HG03196 (cell line): Measurements from ENCODE around the gene ERI3.

Experiments used
- ATAC-seq: cut with Tn5 transposase; IDR thresholded peaks from one replicate; pipeline ENCODE4 v1.9.1; 2021; ENCODE audit not compliant: unreplicated experiment

Gene ERI3, protein sequence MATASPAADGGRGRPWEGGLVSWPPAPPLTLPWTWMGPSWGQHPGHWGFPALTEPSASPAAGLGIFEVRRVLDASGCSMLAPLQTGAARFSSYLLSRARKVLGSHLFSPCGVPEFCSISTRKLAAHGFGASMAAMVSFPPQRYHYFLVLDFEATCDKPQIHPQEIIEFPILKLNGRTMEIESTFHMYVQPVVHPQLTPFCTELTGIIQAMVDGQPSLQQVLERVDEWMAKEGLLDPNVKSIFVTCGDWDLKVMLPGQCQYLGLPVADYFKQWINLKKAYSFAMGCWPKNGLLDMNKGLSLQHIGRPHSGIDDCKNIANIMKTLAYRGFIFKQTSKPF

DNA sequence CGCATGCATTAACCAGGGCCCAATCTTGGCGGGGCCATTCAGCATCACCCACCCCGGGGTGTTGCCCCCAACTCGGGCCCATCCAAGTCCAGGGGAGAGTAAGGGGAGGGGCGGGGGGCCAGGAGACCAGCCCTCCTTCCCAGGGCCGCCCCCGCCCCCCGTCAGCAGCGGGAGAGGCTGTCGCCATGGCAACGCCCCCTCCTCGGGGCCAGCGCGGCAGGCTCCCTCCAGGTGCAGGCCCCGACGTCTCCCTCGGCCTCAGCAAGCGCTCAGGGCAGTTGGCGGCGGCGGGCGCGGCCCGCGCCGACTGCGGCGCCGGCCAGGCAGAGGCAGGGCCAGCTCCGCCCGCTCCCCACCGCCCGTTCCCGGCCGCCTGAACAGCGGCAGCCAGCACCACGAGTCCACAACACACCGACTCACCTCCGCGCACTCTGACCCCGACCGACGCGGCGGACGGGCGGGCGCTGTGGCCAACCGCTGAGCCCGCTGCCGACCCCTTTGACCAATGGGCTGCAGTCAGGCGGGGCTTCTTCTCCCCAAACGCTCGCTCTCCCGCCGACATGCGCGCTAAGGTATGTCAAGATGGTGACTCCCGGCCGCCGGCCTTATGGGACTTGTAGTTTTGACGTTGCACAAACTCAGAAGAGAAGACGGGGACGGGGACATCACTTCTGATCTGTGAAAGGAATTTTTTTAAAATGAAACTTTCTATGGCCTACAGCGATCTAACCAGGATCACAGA, at the start of gene ERI3:
Gene ERI3 (minus strand): TSS at position 418 of the 742 bp plus-strand sequence. CDS start 231 bp downstream, at position 187.
- ATAC-seq = peak; percentile 98

GRCh38 chr1:44401256-44402228, 46.5 kb upstream of the ERI3 start:
- no peak for ATAC-seq

GRCh38 chr1:44390277-44390676, 35.2 kb upstream of the ERI3 start:
- no peak for ATAC-seq

GRCh38 chr1:44389437-44389836, 34.4 kb upstream of the ERI3 start:
- ATAC-seq = no peak

GRCh38 chr1:44388551-44388950, 33.5 kb upstream of the ERI3 start:
- ATAC-seq = no peak

DNA sequence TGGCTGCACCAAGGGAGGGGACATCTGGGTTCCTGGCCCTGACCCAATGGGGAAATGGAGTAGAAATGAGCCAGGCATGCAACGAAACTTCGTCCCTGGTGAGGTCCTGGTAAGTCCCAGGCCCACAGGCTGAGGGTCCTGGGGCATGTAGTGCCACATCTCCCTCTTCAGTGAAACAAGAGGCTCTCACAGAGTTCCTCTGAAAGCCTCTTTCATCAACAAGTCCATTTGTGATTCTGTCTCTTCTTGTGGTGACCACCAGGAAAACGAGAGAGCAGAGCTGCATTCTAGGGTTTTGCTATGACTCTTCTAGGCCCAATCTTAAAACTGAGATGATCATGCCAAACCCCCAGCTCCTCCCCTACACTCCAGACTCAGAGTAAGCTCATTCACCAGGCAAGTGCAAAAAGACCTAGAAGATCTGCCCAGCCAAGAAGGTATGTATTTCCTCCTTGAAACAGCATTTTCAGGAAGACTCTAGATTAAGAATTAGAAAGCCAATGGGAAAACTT, 25.7 kb upstream of the ERI3 start:
- no peak for ATAC-seq

DNA sequence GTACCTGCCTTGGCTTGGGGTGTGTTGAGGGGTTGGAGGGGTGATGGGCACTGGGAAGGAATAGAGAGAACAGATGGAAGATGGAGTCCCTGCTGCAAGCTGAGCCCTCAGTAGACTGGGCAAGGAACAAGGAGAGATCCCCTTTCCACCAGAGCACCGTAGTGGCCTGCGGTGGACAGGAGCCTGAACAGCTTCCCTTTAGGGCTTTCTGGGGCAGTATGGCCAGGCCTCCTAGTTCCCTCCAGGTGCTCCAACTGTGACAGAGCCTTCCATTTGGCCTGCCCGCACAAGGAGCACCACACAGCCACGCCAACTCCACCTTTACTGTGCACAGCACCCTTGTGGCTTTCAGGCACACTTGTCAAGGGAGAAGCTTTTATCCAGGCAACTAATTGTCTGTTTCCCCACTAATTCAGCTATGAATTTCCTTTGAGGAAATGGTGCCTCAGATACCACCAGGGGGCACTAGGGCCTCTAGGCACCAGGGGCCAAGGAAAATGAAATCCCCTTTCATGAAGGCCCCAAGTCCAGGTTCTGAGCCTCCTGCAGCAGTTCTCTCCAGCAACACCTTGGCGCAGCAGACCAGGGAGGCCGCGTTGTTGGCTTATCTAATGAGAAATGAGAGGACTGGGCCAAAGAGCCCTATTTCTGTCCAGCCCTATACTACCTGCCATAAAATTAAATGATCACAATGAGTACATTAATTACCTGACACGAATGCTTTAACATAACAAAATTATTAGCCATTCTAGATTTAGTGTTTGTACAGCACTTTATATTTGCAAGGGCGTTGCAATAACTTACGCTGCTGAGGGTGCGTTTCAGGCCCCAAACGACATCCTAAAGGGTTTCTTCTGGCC, 23.1 kb upstream of the ERI3 start:
- ATAC-seq = no peak

DNA sequence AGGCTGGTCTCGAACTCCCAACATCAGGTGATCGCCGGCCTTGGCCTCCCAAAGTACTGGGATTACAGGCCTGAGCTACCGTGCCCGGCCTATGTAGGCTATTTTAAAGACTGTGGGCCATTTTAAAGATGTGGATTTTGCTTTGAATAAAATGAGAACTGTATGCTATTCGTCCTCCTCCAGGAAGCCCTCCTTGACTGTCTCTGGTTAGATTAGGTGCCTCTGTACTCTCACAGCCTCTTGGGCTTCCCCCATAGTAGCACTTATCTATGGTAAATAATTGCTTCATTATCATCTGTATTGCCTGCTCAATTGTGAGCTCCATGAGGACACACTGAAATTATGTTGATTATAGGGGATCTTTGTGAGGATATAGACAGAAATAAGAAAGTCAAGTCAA, 20.5 kb upstream of the ERI3 start:
- no peak for ATAC-seq

- ATAC-seq = no peak
Measured at GRCh38 chr1:44371206-44371605, 16.1 kb upstream of the ERI3 start.

GRCh38 chr1:44368471-44369151, 13.6 kb upstream of the ERI3 start:
- no peak for ATAC-seq

DNA sequence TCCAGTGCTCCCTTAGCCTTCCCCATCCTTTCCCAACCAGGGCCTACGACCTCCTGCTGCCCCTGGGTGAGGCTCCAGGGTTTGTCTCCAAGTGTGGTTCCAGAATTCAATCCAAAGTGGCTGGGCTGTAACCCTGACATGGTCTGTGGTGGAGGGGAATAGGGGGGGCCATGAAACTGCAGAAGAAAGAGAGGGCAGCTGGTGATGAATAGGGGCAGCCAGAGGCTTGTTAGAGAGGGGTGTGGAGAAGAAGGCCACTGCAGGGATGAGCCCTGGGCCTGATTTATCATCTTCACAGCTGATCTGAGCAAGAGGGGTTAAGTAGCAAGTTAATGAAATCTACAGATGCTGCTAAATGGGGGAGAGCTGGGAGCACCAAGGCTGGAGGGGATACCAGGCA, 12.9 kb upstream of the ERI3 start:
- ATAC-seq = no peak

DNA sequence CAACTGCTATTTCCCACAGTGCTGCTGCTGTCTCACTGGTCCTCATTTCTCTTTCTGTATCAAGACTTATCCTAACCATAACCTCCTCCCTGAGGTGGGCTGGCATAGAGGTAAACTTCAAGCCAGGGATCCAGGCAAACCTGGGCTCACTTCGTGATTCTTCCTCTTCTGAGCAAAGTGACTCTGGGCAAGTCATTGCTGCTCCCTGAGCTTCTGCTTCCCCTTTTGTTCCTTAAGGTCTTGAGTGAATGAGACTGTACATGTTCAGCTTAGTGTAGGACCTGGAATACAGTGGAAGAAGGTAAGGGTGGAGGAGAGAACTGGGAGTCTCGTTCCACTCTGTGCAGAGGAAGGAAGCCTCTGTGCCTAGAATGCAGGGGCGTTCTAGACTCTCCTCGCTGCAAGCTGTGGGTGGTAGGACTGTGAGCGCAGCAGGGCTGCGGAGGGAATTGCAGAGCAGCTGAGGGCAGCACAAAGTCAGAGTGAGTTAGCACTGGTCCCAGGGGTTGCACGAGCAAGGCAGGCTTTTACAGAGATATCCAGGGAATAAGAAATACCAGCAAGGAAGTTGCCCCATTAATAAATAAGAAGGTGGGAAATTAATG, 11.4 kb upstream of the ERI3 start:
- no peak for ATAC-seq

GRCh38 chr1:44361478-44361877, 6.4 kb upstream of the ERI3 start:
- ATAC-seq = no peak

- ATAC-seq = no peak
Measured at GRCh38 chr1:44359234-44359935, 4.3 kb upstream of the ERI3 start.

DNA sequence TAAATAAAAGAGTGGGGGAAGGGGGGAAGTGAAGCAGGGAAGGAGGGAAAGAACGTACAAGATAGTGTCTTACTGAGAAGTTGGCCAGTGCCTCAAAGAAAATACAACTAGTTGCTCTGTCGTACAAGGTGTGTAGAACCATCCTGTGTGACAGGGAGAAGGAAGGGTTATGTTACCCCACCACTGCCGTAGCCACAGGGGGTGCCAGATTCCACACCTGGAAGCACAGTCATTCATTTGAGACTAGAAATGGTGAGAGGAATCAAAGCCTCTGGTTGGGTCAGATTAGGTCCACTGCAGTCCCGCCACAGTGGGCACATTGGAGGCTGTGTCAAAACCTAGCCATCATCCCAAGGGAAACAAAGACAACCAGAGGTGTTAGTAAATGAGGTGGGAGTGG, 2.7 kb upstream of the ERI3 start:
- ATAC-seq = no peak

GRCh38 chr1:44355582-44356305, 687 bp upstream of the ERI3 start:
- ATAC-seq = no peak

DNA sequence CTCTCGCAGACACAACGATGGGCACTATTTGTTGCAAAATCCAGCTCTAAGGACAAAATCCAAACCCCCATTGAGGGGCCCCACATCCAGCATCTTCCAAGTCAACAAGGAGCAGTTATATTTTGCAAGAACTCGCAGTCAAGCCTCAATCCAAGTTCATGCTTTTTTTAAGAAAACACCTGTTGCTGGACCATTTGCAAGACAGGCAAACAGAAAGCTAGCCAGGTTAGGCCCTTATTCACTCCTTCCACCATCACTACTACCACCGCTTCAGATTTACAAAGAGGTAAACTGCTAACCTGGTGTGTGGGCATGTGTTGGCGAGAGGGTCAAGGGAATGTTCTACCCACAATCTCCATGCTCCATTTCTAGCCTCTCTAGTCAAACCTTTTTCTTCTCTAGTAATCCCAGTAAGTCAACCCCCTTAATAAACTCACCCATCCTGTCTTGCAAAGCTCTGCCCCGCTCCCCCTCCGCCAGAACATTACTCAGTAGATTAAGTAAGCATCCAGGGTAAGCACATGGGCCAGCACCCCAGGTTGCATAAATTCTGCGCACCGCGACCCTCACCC, 703 bp downstream of the ERI3 start:
- ATAC-seq = no peak

- ATAC-seq = no peak
Measured at GRCh38 chr1:44353604-44354003, 1.5 kb downstream of the ERI3 start.
